GM12891 (cell line): Measurements from ENCODE around the gene SP4.

ENCODE experiments used
- PAX5 ChIP-seq: IDR thresholded peaks from 2 replicates; pipeline ENCODE4 v1.6.1; 2011; ENCODE audit warnings: low read length, moderate library complexity, mild to moderate bottlenecking; ENCODE audit not compliant: insufficient read depth, severe bottlenecking
- POLR2A ChIP-seq: IDR thresholded peaks from 2 replicates; pipeline ENCODE4 v1.6.1; 2011; ENCODE audit warnings: low read depth, low read length, control low read depth
- POLR2AphosphoS5 ChIP-seq: IDR thresholded peaks from 2 replicates; pipeline ENCODE4 v1.6.1; 2011; ENCODE audit warnings: low read depth, low read length, control low read depth
- SPI1 ChIP-seq: IDR thresholded peaks from 2 replicates; pipeline ENCODE4 v1.6.1; 2011; ENCODE audit warnings: low read depth, low read length, control low read depth
- TAF1 ChIP-seq: IDR thresholded peaks from 2 replicates; pipeline ENCODE4 v1.6.1; 2011; ENCODE audit warnings: low read depth, low read length, control low read depth

- TF ChIP-seq POLR2AphosphoS5 = no peak
- TF ChIP-seq TAF1 = no peak
- TF ChIP-seq POLR2A = no peak
- no peak for TF ChIP-seq SPI1
- TF ChIP-seq PAX5 = no peak
Measured at GRCh38 chr7:21450941-21451340, 23.1 kb downstream of the SP4 start.
